Suppressor macrophage treated with lipopolysaccharide for 4 hours (primary cell): ENCODE data around the gene SLC22A12.

Source experiments
- DNase-seq: peaks from one replicate; pipeline ENCODE4 v3.0.0-alpha.2; 2020

SLC22A12 gene

GRCh38 chr11:64605656-64606585 is 14.9 kb downstream of the SLC22A12 start:
- no peak for DNase-seq

- no peak for DNase-seq
Observed at GRCh38 chr11:64606796-64607380, 15.9 kb downstream of the SLC22A12 start.

GRCh38 chr11:64607381-64607985 is 16.5 kb downstream of the SLC22A12 start:
- DNase-seq = no peak

GRCh38 chr11:64608046-64608445 is 17.0 kb downstream of the SLC22A12 start:
- no peak for DNase-seq

GRCh38 chr11:64608636-64609035 is 17.6 kb downstream of the SLC22A12 start:
- no peak for DNase-seq

GRCh38 chr11:64609436-64610047 is 18.5 kb downstream of the SLC22A12 start:
- DNase-seq = no peak

- DNase-seq = no peak
Observed at GRCh38 chr11:64610596-64610995, 19.6 kb downstream of the SLC22A12 start.

GRCh38 chr11:64611176-64611575 is 20.2 kb downstream of the SLC22A12 start:
- DNase-seq = no peak

- peak; percentile 43 for DNase-seq
Observed at GRCh38 chr11:64611869-64612646, 21.0 kb downstream of the SLC22A12 start.

GRCh38 chr11:64613648-64614047 is 22.6 kb downstream of the SLC22A12 start:
- DNase-seq = no peak

- no peak for DNase-seq
Observed at GRCh38 chr11:64614917-64615316, 23.9 kb downstream of the SLC22A12 start.

- no peak for DNase-seq
Observed at GRCh38 chr11:64616817-64617216, 25.8 kb downstream of the SLC22A12 start.

- no peak for DNase-seq
Observed at GRCh38 chr11:64619196-64619595, 28.2 kb downstream of the SLC22A12 start.

- DNase-seq = peak; percentile 16
Observed at GRCh38 chr11:64619811-64620380, 28.9 kb downstream of the SLC22A12 start.

GRCh38 chr11:64620381-64620971 is 29.5 kb downstream of the SLC22A12 start:
- DNase-seq = no peak

GRCh38 chr11:64621283-64622019 is 30.4 kb downstream of the SLC22A12 start:
- DNase-seq = no peak

GRCh38 chr11:64622681-64623080 is 31.7 kb downstream of the SLC22A12 start:
- no peak for DNase-seq

- DNase-seq = peak; percentile 76
Observed at GRCh38 chr11:64624883-64625481, 34.0 kb downstream of the SLC22A12 start.

- no peak for DNase-seq
Observed at GRCh38 chr11:64626637-64627036, 35.6 kb downstream of the SLC22A12 start.

- DNase-seq = no peak
Observed at GRCh38 chr11:64627371-64627770, 36.4 kb downstream of the SLC22A12 start.

- DNase-seq = no peak
Observed at GRCh38 chr11:64628596-64628995, 37.6 kb downstream of the SLC22A12 start.
